Left lobe of liver (tissue), 2 donors: ENCODE results near the gene RASGRP3. TPM values are rescaled to one million over a fixed set of nuclear protein-coding genes. Genes with fewer than 3 reads are reported as not detected.

ENCODE experiments used
- ATAC-seq: fragments of 200-7000 bp; cut with Tn5 transposase; one replicate; pipeline ENCODE4 v1.9.1; 2020; ENCODE audit warnings: mild to moderate bottlenecking, moderate library complexity
- DNase-seq: peaks from one replicate; pipeline ENCODE4 v3.0.0-alpha.2; 2020; ENCODE audit warnings: low spot score
- total RNA-seq: library from RNA; stranded (reverse); gene quantifications from one replicate; pipeline ENCODE4 v1.2.1, GENCODE V29; 2021
- donor health status: DM: no; HTN: no; CAD: no; lungs with moderate emphysema.
- donor health status: DM: no; HTN: yes; CAD: no.

The RASGRP3 gene
- total RNA-seq, 1 donor from 2014 or later, result 3.8 TPM

- no peak for DNase-seq
- ATAC-seq, result no peak
Measured at GRCh38 chr2:33518200-33518599, 41.8 kb downstream of the RASGRP3 start.

GRCh38 chr2:33518929-33519328, 42.5 kb downstream of the RASGRP3 start:
- DNase-seq (no peak), ATAC-seq (no peak)

DNA sequence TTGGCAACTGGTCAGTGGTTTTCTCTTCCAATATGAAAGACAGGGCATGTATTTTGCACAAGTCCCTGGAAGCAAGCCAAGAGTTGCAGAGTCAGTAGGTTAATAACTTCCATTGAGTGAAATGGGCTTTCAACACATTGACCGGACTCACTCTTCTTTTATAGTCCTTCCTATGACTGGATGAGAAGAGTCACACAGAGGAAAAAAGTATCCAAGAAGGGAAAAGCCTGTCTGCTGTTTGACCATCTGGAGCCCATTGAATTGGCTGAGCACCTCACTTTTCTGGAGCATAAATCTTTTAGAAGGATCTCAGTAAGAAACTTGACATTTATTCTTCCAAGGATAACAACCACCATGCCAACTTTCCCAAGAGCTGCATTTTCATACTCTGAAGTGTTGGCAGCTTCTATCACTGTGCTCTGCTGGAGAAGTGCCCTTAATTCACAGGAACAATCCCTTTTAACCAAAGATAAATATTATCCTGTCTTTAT, 45.4 kb downstream of the RASGRP3 start:
- DNase-seq (no peak), ATAC-seq (peak; percentile 40)

GRCh38 chr2:33522576-33522975, 46.1 kb downstream of the RASGRP3 start:
- ATAC-seq (no peak), DNase-seq (no peak)

- DNase-seq, result no peak
- ATAC-seq, result no peak
Measured at GRCh38 chr2:33525666-33526065, 49.2 kb downstream of the RASGRP3 start.

- ATAC-seq (no peak), DNase-seq (no peak)
Measured at GRCh38 chr2:33526132-33526531, 49.7 kb downstream of the RASGRP3 start.

GRCh38 chr2:33526921-33527320, 50.5 kb downstream of the RASGRP3 start:
- no peak for ATAC-seq
- no peak for DNase-seq

DNA sequence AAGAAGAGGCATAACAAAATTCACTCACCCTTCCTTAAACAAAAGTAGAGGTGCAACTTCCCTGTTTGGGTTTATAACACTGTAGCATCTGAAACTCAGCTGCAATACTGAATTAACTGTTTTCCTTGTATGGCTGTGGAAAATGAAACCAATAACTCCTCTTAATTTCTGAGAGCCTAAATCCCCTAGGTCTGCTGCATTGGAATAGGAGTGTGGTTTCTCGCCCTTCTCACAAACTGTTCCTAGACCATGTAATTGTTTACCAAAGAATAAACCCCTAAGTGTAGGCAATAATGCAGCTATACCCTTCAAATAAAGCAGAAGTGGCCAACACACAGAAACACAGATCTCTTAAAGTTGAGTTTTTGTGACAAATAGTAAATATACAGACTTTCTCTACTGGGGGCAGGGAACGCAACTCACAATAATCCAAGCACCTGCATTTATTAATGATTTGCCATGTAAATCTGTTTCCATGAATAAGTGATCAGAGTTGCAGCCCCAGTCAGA, 52.0 kb downstream of the RASGRP3 start:
- no peak for DNase-seq
- no peak for ATAC-seq

- DNase-seq, result no peak
- no peak for ATAC-seq
Measured at GRCh38 chr2:33529771-33530481, 53.5 kb downstream of the RASGRP3 start.

- DNase-seq (no peak), ATAC-seq (no peak)
Measured at GRCh38 chr2:33530690-33531548, 54.5 kb downstream of the RASGRP3 start.

DNA sequence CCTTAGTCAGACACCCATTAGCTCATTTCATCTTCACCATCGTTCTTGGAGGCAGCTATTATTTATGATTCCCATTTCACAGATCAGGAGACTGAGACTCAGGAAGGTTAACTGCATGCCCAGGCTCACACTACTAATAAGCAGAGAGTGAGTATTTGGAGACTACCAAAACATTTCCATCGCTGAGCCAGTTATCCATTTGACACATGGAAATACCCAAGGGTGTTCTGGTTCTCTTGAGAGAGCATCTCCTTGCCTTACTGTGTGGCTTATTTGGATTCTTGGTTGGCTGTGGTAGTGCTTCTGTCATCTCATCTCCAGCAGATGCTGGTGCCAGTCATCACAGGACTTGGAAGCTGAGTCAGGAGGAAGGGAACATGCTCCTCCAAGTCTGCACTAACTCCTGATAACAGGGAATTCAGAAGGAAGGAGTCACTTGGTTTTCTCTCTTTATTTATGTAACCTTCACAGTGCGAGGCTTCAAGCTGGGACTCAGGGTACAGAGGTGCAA, 55.2 kb downstream of the RASGRP3 start:
- ATAC-seq (no peak), DNase-seq (no peak)

- DNase-seq, result no peak
- no peak for ATAC-seq
Measured at GRCh38 chr2:33532146-33532545, 55.7 kb downstream of the RASGRP3 start.

DNA sequence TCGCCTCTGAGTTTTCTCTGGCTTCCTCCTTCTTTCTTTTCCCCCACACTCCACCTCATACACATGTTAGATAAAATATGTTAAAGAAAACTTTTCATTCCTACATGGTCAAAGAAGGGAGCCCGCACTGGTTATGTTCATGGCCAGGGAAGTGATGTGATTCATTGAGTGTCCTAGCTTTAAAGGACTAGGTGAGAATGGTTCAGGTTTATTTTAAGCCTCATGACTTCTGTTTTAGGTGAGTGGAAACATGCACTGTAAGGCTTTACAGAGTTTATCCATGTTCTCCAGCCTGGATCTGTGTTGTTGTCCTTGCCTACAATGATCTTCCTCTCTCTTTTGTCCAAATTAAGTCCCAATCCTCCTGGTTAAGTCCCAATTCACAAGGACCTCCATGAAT, 56.5 kb downstream of the RASGRP3 start:
- ATAC-seq (no peak), DNase-seq (no peak)

- ATAC-seq, result no peak
- no peak for DNase-seq
Measured at GRCh38 chr2:33535421-33535820, 59.0 kb downstream of the RASGRP3 start.

DNA sequence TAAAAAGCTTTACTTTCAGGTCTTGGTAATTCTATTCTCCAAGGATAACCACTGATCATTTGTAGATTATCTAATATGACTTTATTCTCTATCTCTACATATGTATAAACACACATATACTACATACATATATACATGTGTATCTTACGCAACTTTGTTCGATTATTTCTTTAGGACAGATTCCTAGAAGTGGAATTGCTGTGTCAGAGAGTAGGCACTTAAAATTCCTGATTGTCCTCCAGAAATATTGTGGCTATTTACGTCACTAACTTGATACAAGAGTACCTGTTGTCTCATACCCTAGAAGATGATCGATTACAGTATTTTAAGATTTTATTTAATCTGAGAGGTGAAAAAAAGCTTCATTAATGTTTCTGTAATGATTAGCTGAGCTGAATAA, 64.8 kb downstream of the RASGRP3 start:
- ATAC-seq, result no peak
- DNase-seq, result no peak

DNA sequence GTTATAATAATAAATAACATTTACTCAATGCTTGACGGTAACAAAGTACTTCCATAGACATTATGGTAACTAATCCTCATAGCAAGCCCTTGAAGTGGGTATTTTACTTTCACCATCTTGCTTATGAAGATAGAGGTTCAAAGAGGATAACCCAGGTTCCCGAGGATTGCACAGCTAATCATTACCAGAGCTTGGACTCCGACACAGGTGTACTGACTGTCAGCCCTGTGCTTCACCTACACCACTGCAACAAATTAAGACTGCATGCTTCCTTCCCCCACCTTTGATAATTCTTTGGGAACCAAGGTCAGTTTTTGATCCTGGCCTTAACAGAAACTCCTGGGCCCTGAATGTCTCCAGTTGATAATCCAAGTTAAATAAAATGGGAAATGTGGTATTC, 73.8 kb downstream of the RASGRP3 start:
- no peak for DNase-seq
- ATAC-seq, result peak; percentile 80

DNA sequence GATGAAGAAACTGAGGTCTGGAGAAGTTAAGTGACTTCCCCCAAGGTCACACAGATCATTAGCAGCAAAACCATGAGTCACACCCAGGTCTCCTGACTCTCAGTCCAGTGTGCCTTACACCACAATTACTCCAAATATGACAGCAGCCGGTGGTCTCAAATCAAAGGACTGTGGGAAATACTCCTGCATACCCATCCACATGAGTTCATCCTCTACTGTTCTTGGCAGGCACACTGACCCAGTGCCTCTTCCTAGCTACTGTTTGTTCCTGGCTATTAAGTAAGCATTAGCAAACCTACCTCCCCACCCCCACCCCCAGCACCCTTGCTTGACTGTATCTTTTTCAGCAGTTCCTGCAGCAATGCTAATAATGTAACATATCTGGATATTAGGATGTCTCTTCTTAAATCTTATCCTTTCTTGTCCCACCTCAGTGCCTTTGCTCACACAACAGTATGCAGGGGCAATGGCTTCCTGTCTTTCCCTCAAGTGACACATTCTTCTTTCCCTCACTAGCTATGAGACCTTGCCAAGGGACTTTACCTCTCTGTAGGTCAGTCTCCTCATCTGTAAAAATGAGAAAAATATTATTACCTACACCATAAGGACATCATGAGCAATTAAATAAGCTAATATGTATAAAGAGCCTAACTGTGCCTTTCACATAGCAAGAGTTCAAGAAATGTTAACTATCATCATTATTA, 76.5 kb downstream of the RASGRP3 start:
- ATAC-seq (peak; percentile 90), DNase-seq (peak; percentile 53)

GRCh38 chr2:33555681-33556080, 79.2 kb downstream of the RASGRP3 start:
- no peak for ATAC-seq

DNA sequence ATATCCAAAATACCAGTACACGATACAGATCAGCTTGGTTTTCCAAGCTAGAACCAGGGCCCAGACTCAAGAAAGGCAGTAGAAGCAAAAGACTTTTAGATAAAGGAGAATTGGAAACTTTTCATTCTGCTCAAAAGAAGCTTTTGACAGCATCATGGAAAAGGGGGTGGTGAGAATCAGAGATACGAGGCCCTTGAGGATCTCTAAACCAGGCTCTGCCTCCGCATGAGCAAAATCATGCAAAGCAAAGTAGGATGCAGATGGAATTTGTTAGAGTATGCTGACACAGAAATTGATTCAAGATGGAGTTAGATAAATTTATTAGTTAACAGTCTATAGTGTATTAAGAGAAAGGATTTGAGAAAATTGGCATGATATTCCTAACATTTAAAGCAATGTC, 82.9 kb downstream of the RASGRP3 start:
- DNase-seq (no peak), ATAC-seq (no peak)

More at GRCh38 chr2:33555681-33556080, 79.2 kb downstream of the RASGRP3 start:
- no peak for DNase-seq

DNA sequence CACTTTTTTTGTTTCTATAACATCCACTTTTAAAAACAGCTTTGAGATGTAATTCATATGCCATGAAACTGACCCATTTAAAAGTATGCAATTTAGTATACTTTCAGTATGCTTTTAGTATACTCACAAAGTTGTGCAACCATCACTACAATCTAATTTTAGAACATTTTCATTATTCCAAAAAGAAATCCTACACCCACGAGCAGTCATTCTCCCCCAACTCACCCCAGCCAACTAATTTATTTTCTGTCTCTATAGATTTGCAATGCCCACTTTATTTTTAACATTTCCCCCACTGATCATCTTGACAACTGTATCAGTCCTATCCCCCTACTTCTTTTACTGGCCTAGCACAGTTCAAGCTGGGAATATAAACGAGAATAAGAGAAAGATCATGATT, 83.6 kb downstream of the RASGRP3 start:
- DNase-seq (no peak), ATAC-seq (no peak)

DNA sequence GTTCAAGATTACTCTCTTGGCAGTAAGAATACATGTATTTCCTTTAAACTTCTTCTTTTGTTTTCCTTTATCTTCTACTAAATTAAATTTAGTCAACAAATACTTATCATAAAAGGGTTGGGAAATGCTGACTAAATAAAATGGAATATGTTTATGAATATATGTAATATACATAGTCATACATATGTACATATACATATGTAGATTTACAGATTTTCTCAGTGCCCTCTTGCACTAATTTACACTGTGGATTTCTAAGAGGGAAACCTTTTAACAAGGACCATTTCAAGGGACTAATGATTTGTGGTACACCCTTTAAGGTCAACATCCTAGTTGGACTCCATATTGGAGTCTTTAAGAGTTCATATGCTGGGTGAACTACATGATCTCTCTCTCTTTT, 85.4 kb downstream of the RASGRP3 start:
- ATAC-seq, result no peak

More for the DNA sequence above, 85.4 kb downstream of the RASGRP3 start:
- DNase-seq, result no peak
